Cardiac muscle cell (in vitro differentiated cells and primary cell): ENCODE data around the gene TTC31. TPM values are rescaled to one million over a fixed set of nuclear protein-coding genes. Genes with fewer than 3 reads are reported as not detected.

Source experiments
- DNase-seq, 2 donors: peaks; one replicate each; pipeline versions ENCODE4 v3.0.0 to v3.0.0-alpha.2; 2010 to 2017; ENCODE audit warnings: low read depth in 1 of 2, low spot score in 1 of 2
- H3K27ac ChIP-seq: fragments of 200-600 bp; sonication (generic); 2 replicates; pipeline ENCODE4 v1.5.1; 2016
- H3K27me3 ChIP-seq: fragments of 200-600 bp; sonication (generic); 2 replicates; pipeline ENCODE4 v1.6.0; 2016; ENCODE audit warnings: control low read depth
- H3K36me3 ChIP-seq: fragments of 200-600 bp; sonication (generic); 2 replicates; pipeline ENCODE4 v1.5.1; 2016; ENCODE audit warnings: control low read depth
- H3K4me1 ChIP-seq: fragments of 200-600 bp; sonication (generic); 2 replicates; pipeline ENCODE4 v1.8.1; 2017; ENCODE audit warnings: low read depth, mild to moderate bottlenecking, mixed run types
- H3K4me3 ChIP-seq: fragments of 200-600 bp; sonication (generic); 2 replicates; pipeline ENCODE4 v1.5.1; 2016; ENCODE audit warnings: mild to moderate bottlenecking
- H3K9me3 ChIP-seq: fragments of 200-600 bp; sonication (generic); 2 replicates; pipeline ENCODE4 v1.5.1; 2017; ENCODE audit warnings: low read depth, mild to moderate bottlenecking, control low read depth
- CTCF ChIP-seq: IDR thresholded peaks from 2 replicates; pipeline ENCODE4 v1.5.1; 2012; ENCODE audit warnings: low read depth, mild to moderate bottlenecking, low read length
- polyA plus RNA-seq: library from polyadenylated mRNA; unstranded; fragments of >200 nt; fragmentation: Nextera tagmentation; extraction: Ambion mirVana; gene quantifications from 2 replicates; pipeline ENCODE4 v1.2.1, GENCODE V29; 2016
- total RNA-seq: library from RNA; depleted of rRNA; stranded (reverse); fragments of >200 nt; gene quantifications from 2 replicates; pipeline ENCODE4 v1.2.3, GENCODE V29; 2016

TTC31 gene
- total and polyA plus RNA-seq, 2 experiments from 2014 or later = 29.1 to 32.9 TPM

DNA sequence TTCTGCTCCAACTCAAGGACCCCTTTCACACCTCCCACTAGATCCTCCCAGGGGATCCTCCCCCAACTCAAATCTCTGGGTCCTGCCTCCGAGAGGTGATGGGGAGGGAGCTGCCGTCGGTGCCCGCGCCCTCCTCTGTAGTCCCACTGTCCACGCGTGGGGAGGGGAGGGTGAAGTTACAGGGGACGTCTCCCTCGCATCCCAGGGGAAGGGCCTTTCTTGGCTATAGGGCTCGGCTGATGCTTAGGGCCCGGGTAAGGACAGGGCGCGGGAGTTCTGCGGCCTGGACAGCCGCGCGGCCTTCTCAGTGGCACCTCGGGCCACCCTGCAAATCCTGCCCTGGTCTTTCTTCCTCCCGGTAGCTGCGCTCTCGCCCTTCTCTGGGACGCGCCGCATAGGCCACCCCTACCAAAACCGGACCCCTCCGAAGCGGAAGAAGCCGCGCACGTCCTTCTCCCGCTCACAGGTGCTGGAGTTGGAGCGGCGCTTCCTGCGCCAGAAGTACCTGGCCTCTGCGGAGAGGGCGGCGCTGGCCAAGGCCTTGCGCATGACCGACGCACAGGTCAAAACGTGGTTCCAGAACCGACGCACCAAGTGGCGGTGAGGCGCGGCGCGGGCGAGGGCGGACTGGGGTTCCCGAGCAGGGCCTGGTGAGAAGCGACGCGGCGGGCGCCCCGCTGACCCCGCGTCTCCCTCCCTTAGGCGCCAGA, 32.5 kb downstream of the TTC31 start:
- Histone ChIP-seq H3K9me3 (no peaks in the 10 kb centered on the region), H3K4me3 (peak overlapping the region; percentile 10), H3K4me1 (no peaks in the 10 kb centered on the region), H3K27me3 (peaks cover 100% of the 10 kb centered on the region), H3K27ac (no peak overlapping the region), H3K36me3 (no peaks in the 10 kb centered on the region)
- no peak for TF ChIP-seq CTCF
- DNase-seq = peak in 1 of 2 donors; percentile 10

- Histone ChIP-seq H3K9me3 (no peaks in the 10 kb centered on the region), H3K27ac (no peak overlapping the region), H3K4me1 (no peaks in the 10 kb centered on the region), H3K36me3 (no peaks in the 10 kb centered on the region), H3K4me3 (peak overlapping the region; percentile 10), H3K27me3 (peaks cover 100% of the 10 kb centered on the region)
- TF ChIP-seq CTCF = no peak
- DNase-seq = peak; percentile 60 to 68
These were observed 33.2 kb downstream of the TTC31 start for GRCh38 chr2:74515981-74516633.

- no peak for DNase-seq
- TF ChIP-seq CTCF = no peak
- H3K4me1 ChIP-seq = no peaks in the 10 kb centered on the region
- no peaks in the 10 kb centered on the region for H3K9me3 ChIP-seq
- H3K36me3 ChIP-seq = no peaks in the 10 kb centered on the region
- H3K27ac ChIP-seq = no peak overlapping the region
- no peak overlapping the region for H3K4me3 ChIP-seq
- H3K27me3 ChIP-seq = peaks cover 100% of the 10 kb centered on the region
These were observed 33.8 kb downstream of the TTC31 start for GRCh38 chr2:74516650-74517049.

DNA sequence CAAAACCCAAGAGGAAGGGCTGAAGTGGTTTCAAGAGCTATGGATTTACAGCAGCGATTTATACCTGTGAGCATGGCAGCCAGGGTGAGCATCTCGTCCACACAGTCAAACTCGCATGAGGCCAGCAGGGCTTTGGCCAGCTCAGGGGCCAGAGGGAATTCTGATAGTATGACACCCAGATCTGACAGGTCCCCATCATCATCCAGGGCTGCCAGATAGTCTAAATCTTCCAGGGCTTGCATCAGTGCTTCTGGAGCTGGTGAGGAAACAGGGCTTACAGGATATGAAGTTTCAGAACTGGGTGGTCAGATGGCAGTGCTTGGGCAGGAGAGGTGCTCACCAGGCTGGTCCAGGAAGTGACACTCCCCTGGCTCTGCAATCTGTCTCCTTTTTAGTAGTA, 39.6 kb downstream of the TTC31 start:
- DNase-seq = no peak
- Histone ChIP-seq H3K27ac (no peak overlapping the region), H3K4me1 (no peaks in the 10 kb centered on the region), H3K36me3 (peaks cover 10% of the 10 kb centered on the region), H3K4me3 (no peak overlapping the region), H3K9me3 (no peaks in the 10 kb centered on the region), H3K27me3 (peaks cover 68% of the 10 kb centered on the region)
- TF ChIP-seq CTCF = no peak

DNA sequence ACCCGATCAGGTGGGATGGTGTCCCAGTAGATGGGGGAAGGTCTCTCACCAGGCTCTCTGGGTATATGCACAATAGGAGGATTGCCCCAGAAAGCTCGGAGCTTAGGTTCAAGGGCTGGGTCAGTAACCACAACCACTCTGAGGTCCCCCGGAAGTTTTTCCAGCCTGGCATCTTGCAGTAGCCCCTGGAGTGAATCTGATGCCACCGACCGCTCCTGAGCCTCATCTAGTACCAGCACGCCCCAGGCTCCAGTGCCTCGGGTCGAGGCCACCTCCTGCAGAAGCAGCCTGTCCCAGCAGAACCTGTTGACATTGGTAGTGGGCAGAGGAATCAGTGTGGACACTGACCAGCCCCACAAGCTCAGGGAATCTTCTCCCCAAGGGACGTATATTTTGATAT, 41.1 kb downstream of the TTC31 start:
- Histone ChIP-seq H3K4me1 (peaks cover 5% of the 10 kb centered on the region), H3K4me3 (no peak overlapping the region), H3K36me3 (peaks cover 10% of the 10 kb centered on the region), H3K27me3 (peaks cover 54% of the 10 kb centered on the region), H3K9me3 (no peaks in the 10 kb centered on the region), H3K27ac (no peak overlapping the region)
- no peak for TF ChIP-seq CTCF
- no peak for DNase-seq
